Stomach smooth muscle (tissue), 2 donors: ENCODE measurements around the gene AKIRIN2.
A peak's percentile ranks its signal among the peaks of the same experiment; 100 is the strongest.
"Not testable (repeated sequence)": the region's sequence is repeated elsewhere in the genome, so short reads cannot be mapped to it uniquely, and the experiment has no call there.

ENCODE experiments used
- H3K27ac ChIP-seq: one replicate; pipeline ENCODE4 v1.7.0; 2013; ENCODE audit warnings: mild to moderate bottlenecking, low read length, inconsistent platforms
- H3K27me3 ChIP-seq, 2 donors: one replicate each; pipeline ENCODE4 v1.7.0; 2013; ENCODE audit warnings: low read length in 2 of 2; ENCODE audit not compliant: insufficient read depth in 2 of 2, control insufficient read depth in 1 of 2
- H3K36me3 ChIP-seq, 2 donors: one replicate each; pipeline ENCODE4 v1.7.0; 2013; ENCODE audit warnings: low read length in 2 of 2; ENCODE audit not compliant: control insufficient read depth in 2 of 2, insufficient read depth in 2 of 2
- H3K4me1 ChIP-seq: one replicate; pipeline ENCODE4 v1.7.0; 2013; ENCODE audit warnings: low read length; ENCODE audit not compliant: control insufficient read depth, insufficient read depth
- H3K4me3 ChIP-seq, 2 donors: one replicate each; pipeline ENCODE4 v1.7.0; 2013; ENCODE audit warnings: low read length in 2 of 2
- H3K9ac ChIP-seq, 2 donors: one replicate each; pipeline ENCODE4 v1.7.0; 2013; ENCODE audit warnings: low read length in 2 of 2, mild to moderate bottlenecking in 1 of 2
- H3K9me3 ChIP-seq, 2 donors: one replicate each; pipeline ENCODE4 v1.7.0; 2013; ENCODE audit warnings: low read length in 2 of 2; ENCODE audit not compliant: control insufficient read depth in 2 of 2
- donor health status: healthy.
- donor health status: Pancreatic carcinoma.

Gene AKIRIN2

GRCh38 chr6:87716928-87717614 is 15.0 kb upstream of the AKIRIN2 start:
- Histone ChIP-seq H3K9ac (no peak overlapping the region), H3K27ac (no peak overlapping the region), H3K4me3 (peak overlapping the region in 1 of 2 donors; percentile 8), H3K36me3 (no peaks in the 10 kb centered on the region), H3K4me1 (no peaks in the 10 kb centered on the region), H3K27me3 (no peaks in the 10 kb centered on the region), H3K9me3 (no peaks in the 10 kb centered on the region)

GRCh38 chr6:87714093-87714842 is 12.2 kb upstream of the AKIRIN2 start:
- H3K9me3 ChIP-seq = no peaks in the 10 kb centered on the region
- no peak overlapping the region for H3K4me3 ChIP-seq
- no peak overlapping the region for H3K27ac ChIP-seq
- no peak overlapping the region for H3K9ac ChIP-seq
- no peaks in the 10 kb centered on the region for H3K27me3 ChIP-seq
- H3K36me3 ChIP-seq = no peaks in the 10 kb centered on the region
- H3K4me1 ChIP-seq = no peaks in the 10 kb centered on the region

DNA sequence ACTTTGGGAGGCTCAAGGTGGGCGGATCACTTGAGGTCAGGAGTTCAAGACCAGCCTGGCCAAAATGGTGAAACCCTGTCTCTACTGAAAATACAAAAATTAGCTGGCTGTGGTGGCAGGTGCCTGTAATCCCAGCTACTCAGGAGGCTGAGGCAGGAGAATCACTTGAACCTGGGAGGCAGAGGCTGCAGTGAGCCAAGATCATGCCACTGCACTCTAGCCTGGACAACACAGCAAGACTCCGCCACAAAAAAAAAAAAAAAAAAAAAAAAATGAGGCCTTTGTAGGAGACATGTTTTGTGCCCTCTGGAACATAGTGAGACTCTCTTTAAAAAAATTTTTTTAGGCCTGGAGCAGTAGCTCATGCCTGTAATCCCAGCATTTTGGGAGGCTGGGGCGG is 10.7 kb upstream of the AKIRIN2 start:
- not testable (repeated sequence) for H3K9ac ChIP-seq, H3K9me3 ChIP-seq, H3K27ac ChIP-seq, H3K4me1 ChIP-seq, H3K4me3 ChIP-seq, H3K27me3 ChIP-seq, H3K36me3 ChIP-seq

DNA sequence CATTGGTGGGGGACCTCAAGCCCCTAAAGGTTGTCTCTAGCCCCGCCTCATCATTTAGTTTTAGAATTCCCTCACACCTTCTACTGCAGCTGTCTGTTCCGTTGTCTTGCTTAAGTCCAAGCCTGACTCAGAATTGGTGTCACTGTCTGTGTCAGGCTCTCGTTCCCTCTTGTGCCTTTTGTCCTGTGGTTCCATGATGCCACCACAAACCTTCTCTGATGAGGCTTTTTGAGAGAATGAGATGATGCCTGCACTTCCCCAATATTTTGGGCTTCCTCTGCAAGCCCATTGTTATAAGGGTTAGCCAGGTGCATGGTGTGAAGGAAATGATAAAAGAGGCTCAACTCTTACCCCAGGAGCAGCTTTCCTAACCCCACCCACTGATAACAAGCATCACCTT is 8.1 kb upstream of the AKIRIN2 start:
- H3K9ac ChIP-seq = no peak overlapping the region
- H3K27me3 ChIP-seq = no peaks in the 10 kb centered on the region
- no peaks in the 10 kb centered on the region for H3K9me3 ChIP-seq
- H3K4me3 ChIP-seq = no peak overlapping the region
- no peaks in the 10 kb centered on the region for H3K36me3 ChIP-seq
- no peak overlapping the region for H3K27ac ChIP-seq
- no peaks in the 10 kb centered on the region for H3K4me1 ChIP-seq

GRCh38 chr6:87708581-87709427 is 6.8 kb upstream of the AKIRIN2 start:
- not testable (repeated sequence) for H3K4me1 ChIP-seq, H3K27ac ChIP-seq, H3K36me3 ChIP-seq, H3K27me3 ChIP-seq, H3K4me3 ChIP-seq, H3K9me3 ChIP-seq, H3K9ac ChIP-seq

DNA sequence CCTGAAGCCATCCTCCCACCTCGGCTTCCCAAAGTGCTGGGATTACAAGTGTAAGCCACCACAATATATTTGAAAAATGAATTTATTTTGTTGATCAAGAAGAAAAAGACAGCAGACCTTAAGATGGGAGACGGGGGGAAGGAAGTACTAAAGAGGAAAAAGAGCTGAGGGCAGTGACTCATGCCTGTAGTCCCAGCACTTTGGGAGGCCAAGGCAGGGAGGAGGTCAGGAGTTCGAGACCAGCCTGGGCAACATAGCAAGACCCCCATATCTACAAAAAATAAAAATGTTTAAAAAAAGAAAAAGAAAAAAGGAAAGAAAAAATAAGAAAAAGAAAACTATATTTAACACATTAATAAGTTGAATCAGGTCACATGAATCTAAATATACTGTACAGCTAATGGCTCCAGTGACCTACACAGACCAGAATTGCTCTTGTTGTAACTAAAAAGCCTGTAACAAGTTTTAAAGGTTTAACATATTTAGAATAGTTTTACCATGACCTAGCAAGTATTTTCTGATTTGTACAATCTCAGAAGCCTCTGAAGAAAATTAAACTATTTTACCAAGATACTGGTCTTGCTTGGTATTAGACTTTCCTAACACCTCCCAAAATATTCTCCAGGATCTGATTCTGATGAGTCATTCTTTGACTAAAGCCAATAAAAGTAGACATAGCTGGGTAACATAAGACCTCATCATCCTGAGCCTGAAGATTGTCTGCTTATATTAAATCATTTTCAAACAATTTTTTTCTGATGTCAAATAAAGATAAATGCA is 4.3 kb upstream of the AKIRIN2 start:
- Histone ChIP-seq H3K36me3 (no peaks in the 10 kb centered on the region), H3K9ac (no peak overlapping the region), H3K27ac (no peak overlapping the region), H3K4me3 (no peak overlapping the region), H3K9me3 (no peaks in the 10 kb centered on the region), H3K27me3 (no peaks in the 10 kb centered on the region), H3K4me1 (no peaks in the 10 kb centered on the region)

DNA sequence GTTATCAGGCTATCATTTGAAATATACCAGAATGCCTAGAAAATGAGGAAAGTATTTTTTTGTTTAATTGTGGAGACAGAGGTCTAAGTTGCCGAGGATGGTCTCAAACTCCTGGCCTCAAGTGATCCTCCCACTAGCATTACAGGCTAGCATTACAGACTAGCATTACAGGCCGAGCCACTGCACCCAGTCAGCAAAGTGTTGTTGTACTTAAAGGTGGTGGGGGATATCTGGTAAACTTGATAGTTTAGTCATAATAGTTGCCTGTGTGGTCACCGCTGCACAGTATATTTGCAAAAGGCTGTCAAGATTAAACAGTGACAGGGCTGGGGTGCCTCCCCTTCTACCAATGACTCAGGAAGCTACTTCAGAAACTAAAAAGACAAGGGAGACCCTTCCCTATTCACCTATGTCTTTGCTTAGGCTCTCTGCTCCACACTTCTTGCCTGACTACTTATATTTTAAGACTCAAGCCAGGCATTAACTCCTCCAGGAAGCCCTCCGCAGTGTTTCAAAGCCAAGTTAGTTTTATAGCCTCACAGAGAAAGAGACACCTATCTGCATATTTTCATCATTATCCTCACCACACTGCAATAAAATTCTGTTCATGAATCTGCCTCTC is 3.1 kb upstream of the AKIRIN2 start:
- H3K27ac ChIP-seq = no peak overlapping the region
- H3K9me3 ChIP-seq = no peaks in the 10 kb centered on the region
- no peak overlapping the region for H3K4me3 ChIP-seq
- H3K9ac ChIP-seq = no peak overlapping the region
- H3K27me3 ChIP-seq = no peaks in the 10 kb centered on the region
- H3K36me3 ChIP-seq = no peaks in the 10 kb centered on the region
- H3K4me1 ChIP-seq = no peaks in the 10 kb centered on the region

DNA sequence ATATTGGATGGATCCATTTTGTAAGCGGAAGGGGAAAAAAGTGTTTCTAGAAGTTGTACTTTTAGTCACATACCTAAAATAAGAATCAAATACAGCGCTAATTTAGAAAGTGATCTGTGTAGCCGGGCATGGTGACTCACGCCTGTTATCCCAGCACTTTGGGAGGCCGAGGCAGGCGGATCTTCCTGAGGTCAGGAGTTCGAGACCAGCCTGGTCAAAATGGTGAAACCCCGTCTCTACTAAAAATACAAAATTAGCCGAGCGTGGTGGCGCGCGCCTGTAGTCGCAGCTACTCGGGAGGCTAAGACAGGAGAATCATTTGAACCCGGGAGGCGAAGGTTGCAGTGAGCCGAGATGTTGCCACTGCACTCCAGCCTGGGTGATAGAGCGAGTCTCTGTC is 1.0 kb upstream of the AKIRIN2 start:
- Histone ChIP-seq H3K9ac (peak overlapping the region in 1 of 2 donors; percentile 93), H3K4me3 (peak overlapping the region; percentile 78 to 88)
- H3K36me3 ChIP-seq, H3K27me3 ChIP-seq, H3K4me1 ChIP-seq, H3K27ac ChIP-seq, H3K9me3 ChIP-seq: not testable (repeated sequence)

DNA sequence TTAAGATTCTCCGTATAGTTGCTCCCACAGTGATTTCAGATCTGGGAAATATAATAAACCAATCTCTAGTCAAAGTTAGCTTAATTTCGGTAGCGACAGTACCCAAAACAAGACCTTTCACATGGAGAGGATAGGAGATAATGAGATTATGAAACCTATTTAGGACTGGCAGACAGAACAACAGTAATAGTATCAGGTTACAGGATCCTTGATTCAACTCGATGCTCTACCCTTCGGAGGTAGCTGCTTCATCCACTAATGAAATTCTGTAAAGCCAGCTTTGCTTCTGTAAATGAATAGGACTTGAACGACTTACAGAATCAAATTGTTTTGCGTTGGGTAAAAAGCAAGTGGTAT is 534 bp upstream of the AKIRIN2 start:
- H3K27ac ChIP-seq = peak overlapping the region; percentile 92

DNA sequence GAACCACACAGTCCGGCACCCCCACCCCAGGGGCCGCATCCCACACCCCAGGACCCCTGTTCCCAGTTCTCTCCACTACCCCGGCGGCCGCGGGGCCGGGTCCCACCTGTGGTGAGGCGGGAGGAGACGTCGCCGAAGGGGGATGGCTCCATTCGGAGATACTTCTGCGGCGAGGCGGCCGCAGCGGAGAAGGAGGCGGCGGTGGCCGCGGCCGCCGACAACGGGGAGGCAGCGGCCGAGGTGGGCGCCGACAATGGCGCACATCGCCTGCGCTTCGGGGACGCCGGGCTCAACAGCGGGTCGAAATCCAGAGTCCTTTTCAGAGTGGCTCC is 723 bp downstream of the AKIRIN2 start:
- H3K36me3 ChIP-seq = no peaks in the 10 kb centered on the region
- H3K4me1 ChIP-seq = peaks cover 9% of the 10 kb centered on the region
- peak overlapping the region; percentile 92 for H3K27ac ChIP-seq
- no peaks in the 10 kb centered on the region for H3K27me3 ChIP-seq
- H3K9me3 ChIP-seq = no peaks in the 10 kb centered on the region
- peak overlapping the region; percentile 88 to 93 for H3K9ac ChIP-seq
- H3K4me3 ChIP-seq = peak overlapping the region; percentile 78 to 88

More for the DNA sequence above, 534 bp upstream of the AKIRIN2 start:
- no peaks in the 10 kb centered on the region for H3K36me3 ChIP-seq
- no peaks in the 10 kb centered on the region for H3K9me3 ChIP-seq
- no peaks in the 10 kb centered on the region for H3K27me3 ChIP-seq
- peak overlapping the region; percentile 58 to 93 for H3K9ac ChIP-seq
- H3K4me1 ChIP-seq = peaks cover 5% of the 10 kb centered on the region
- peak overlapping the region; percentile 78 to 88 for H3K4me3 ChIP-seq
